Measurements from ENCODE around the gene SATB2. TPM values are rescaled to one million over a fixed set of nuclear protein-coding genes. Genes with fewer than 3 reads are reported as not detected.

Gene SATB2
- total and polyA plus RNA-seq, 3 experiments from 2014 or later: 0.09 to 0.13 TPM; not detected in 1

DNA sequence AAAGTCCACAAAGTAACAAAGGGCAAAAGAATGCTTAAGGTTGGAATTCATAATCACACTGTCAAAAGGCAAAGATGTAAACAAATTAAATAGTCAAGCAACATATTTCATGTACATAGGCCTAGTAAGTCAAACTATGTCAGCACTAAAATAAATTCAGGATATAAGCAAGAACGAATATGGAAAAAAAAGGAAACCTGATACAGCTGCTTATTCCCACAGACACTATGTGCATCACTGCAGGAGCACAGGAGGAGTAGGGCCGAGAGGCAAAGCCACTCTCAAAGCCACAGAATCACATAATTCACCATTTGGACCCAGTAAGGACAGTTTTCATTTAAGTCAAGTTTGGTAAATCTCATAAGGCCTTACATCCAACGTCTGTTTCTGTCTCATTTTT, 116.6 kb downstream of the SATB2 start:
- DNase-seq: no peak
- no peaks in the 10 kb centered on the region for H3K9me3 Mint-ChIP-seq
- no peak overlapping the region for H3K4me3 Mint-ChIP-seq
- Histone ChIP-seq H3K36me3 (ENCODE audit: insufficient read depth, low read length) (no peaks in the 10 kb centered on the region), H3K27me3 (ENCODE audit: insufficient read depth, low read length, poor library complexity, severe bottlenecking) (no peaks in the 10 kb centered on the region), H3K4me1 (ENCODE audit: insufficient read depth, low read length) (no peaks in the 10 kb centered on the region), H3K9me3 (ENCODE audit: low read length) (no peaks in the 10 kb centered on the region), H3K27ac (ENCODE audit: low read depth, low read length) (no peak overlapping the region), H3K4me3 (ENCODE audit: low read length) (no peak overlapping the region)
- H3K27ac Mint-ChIP-seq: no peak overlapping the region
- no peaks in the 10 kb centered on the region for H3K36me3 Mint-ChIP-seq
- ChIA-PET CTCF (no interaction called here), POLR2A (no interaction called here)
- H3K27me3 Mint-ChIP-seq: no peaks in the 10 kb centered on the region
- no peaks in the 10 kb centered on the region for H3K4me1 Mint-ChIP-seq

DNA sequence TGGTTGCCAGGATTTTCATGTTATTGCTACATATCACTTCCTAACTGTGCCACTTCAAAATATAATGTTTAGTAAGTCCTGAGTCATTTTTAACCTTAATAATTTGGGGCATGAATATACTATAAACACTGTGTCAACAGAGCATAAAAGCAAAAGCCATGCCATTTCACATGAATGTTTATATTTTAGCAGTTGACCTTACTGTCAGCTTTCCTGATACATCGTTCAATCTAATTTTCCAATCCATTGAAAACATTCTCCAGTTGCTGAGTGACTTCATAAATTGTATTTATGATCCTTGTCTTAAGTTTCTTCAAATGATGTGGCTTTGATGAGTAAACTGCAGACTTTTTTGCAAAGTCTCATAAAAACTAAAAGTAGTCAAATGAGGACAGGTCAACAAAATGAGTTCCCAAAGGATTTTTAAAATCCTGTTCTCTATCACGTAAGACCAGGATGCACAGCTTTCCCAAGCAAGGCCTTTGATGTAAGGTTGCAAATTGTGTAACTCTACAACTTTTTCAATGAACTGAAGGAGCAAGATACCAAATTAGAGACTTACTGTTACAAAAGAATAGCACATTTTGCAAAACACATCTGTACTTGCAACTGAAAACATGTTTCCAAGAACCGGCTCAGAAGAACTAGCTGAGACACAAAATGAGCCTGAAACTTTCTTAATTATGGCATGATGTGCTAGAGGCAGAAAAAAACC, 117.7 kb downstream of the SATB2 start:
- H3K27me3 Mint-ChIP-seq: no peaks in the 10 kb centered on the region

DNA sequence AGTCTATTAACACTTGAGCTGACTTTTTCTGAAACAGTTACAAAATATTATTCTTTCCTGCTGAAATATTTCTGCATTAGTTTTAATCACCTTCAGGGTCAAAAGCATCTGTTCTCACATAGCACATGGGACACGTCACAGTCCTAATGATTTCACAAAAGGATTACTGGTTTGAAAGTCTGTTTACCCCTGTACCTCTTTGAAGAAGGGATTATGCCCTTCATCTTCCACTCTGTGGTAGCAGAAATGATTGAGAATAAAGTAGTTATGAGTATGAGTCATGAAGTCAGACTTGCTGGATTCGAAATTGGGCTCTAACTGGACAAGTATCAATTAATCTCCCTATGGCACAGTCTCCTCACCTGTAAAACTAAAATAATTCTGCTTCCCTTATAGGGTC, 121.2 kb downstream of the SATB2 start:
- Mint-ChIP-seq H3K9me3 (peaks cover 0 to 2% (median 0%) of the 10 kb centered on the region in 5 donors), H3K36me3 (no peaks in the 10 kb centered on the region), H3K27me3 (no peaks in the 10 kb centered on the region), H3K4me3 (no peak overlapping the region), H3K4me1 (no peaks in the 10 kb centered on the region), H3K27ac (no peak overlapping the region)
- ChIA-PET POLR2A (no interaction called here), CTCF (no interaction called here)
- no peaks in the 10 kb centered on the region for H3K9me3 ChIP-seq (ENCODE audit: low read length)
- H3K4me3 ChIP-seq (ENCODE audit: low read length): no peak overlapping the region
- DNase-seq: no peak
- no peaks in the 10 kb centered on the region for H3K4me1 ChIP-seq (ENCODE audit: insufficient read depth, low read length)
- H3K27me3 ChIP-seq (ENCODE audit: insufficient read depth, low read length, poor library complexity, severe bottlenecking): no peaks in the 10 kb centered on the region
- no peak overlapping the region for H3K27ac ChIP-seq (ENCODE audit: low read depth, low read length)
- no peaks in the 10 kb centered on the region for H3K36me3 ChIP-seq (ENCODE audit: insufficient read depth, low read length)

More for the DNA sequence above, 117.7 kb downstream of the SATB2 start:
- no peak overlapping the region for H3K4me3 ChIP-seq (ENCODE audit: low read length)
- no peak overlapping the region for H3K4me3 Mint-ChIP-seq
- no peaks in the 10 kb centered on the region for H3K4me1 Mint-ChIP-seq
- H3K27me3 ChIP-seq (ENCODE audit: insufficient read depth, low read length, poor library complexity, severe bottlenecking): no peaks in the 10 kb centered on the region
- ChIA-PET CTCF (no interaction called here), POLR2A (no interaction called here)
- no peaks in the 10 kb centered on the region for H3K4me1 ChIP-seq (ENCODE audit: insufficient read depth, low read length)
- DNase-seq: no peak
- H3K9me3 ChIP-seq (ENCODE audit: low read length): no peaks in the 10 kb centered on the region
- H3K36me3 Mint-ChIP-seq: no peaks in the 10 kb centered on the region
- H3K27ac Mint-ChIP-seq: no peak overlapping the region
- H3K9me3 Mint-ChIP-seq: no peaks in the 10 kb centered on the region
- H3K27ac ChIP-seq (ENCODE audit: low read depth, low read length): no peak overlapping the region
- H3K36me3 ChIP-seq (ENCODE audit: insufficient read depth, low read length): no peaks in the 10 kb centered on the region

DNA sequence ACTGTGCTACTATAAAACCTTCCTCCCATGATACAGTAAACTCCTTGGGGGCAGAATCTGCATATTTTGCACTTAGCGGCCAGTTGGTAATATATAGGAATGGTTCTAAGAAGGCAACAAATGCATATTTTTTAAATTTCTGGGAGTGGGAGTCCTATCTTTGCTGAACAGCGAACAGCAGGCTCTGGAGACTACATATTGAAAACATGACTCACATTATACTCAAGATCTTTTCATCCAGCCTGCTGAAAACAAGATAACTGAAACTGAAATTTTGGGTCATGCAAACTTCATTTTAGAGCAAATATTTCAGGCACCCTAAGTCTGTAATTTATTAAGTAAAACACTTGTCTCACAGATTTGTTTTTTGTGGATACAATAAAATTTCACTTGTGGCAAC, 122.2 kb downstream of the SATB2 start:
- peaks cover 0 to 2% (median 0%) of the 10 kb centered on the region in 5 donors for H3K9me3 Mint-ChIP-seq
- DNase-seq: no peak
- Histone ChIP-seq H3K27me3 (ENCODE audit: insufficient read depth, low read length, poor library complexity, severe bottlenecking) (no peaks in the 10 kb centered on the region), H3K4me3 (ENCODE audit: low read length) (no peak overlapping the region), H3K36me3 (ENCODE audit: insufficient read depth, low read length) (no peaks in the 10 kb centered on the region), H3K9me3 (ENCODE audit: low read length) (no peaks in the 10 kb centered on the region), H3K27ac (ENCODE audit: low read depth, low read length) (no peak overlapping the region), H3K4me1 (ENCODE audit: insufficient read depth, low read length) (no peaks in the 10 kb centered on the region)
- no peaks in the 10 kb centered on the region for H3K36me3 Mint-ChIP-seq
- ChIA-PET POLR2A (no interaction called here), CTCF (no interaction called here)
- no peaks in the 10 kb centered on the region for H3K27me3 Mint-ChIP-seq
- no peaks in the 10 kb centered on the region for H3K4me1 Mint-ChIP-seq
- H3K4me3 Mint-ChIP-seq: no peak overlapping the region
- H3K27ac Mint-ChIP-seq: no peak overlapping the region

DNA sequence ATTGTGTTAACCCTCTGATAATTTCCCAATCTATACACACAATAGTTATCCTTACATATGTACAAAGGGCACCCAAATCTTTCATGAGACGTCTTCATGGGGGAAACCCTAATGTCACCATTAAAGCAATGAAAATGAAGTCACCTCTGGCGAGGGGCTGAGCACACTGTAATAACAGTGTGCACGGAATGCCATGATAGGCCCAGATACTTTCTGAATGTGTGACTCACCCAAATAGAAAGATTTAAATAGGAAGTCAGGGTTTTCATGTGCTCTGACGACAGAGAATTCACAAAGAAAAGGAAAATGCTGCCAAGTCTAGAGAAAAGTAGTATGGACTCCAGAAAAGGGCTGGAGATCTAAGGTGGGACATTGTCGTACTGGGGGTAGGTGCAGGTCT, 128.3 kb downstream of the SATB2 start:
- H3K4me3 ChIP-seq (ENCODE audit: low read length): no peak overlapping the region
- peaks cover 0 to 4% of the 10 kb centered on the region in 2 donors for H3K27me3 Mint-ChIP-seq
- no peak overlapping the region for H3K27ac ChIP-seq (ENCODE audit: low read depth, low read length)

DNA sequence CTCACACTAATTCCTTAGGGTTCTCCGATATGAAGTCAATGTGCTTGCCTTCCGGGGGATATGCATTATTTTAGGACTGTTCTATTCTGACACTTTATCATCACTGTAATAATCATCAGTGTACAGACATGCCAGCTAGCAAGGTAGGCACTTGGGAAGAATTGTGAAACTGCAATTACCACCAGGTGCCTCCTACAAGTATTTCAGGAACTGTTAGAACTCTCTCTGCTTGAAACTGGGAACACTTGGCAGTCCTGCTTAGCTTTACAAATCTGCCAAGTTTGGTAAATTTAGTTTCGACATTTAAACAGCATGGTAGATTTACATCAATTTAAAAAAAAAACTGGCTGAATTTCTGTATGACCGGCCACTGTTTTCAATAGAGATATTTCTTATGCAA, 128.7 kb downstream of the SATB2 start:
- POLR2A ChIA-PET: no interaction called here
- peaks cover 0 to 4% of the 10 kb centered on the region in 2 donors for H3K27me3 Mint-ChIP-seq
- Histone ChIP-seq H3K4me3 (ENCODE audit: low read length) (no peak overlapping the region), H3K4me1 (ENCODE audit: insufficient read depth, low read length) (no peaks in the 10 kb centered on the region), H3K27ac (ENCODE audit: low read depth, low read length) (no peak overlapping the region), H3K9me3 (ENCODE audit: low read length) (no peaks in the 10 kb centered on the region), H3K36me3 (ENCODE audit: insufficient read depth, low read length) (no peaks in the 10 kb centered on the region), H3K27me3 (ENCODE audit: insufficient read depth, low read length, poor library complexity, severe bottlenecking) (no peaks in the 10 kb centered on the region)
- no peak overlapping the region for H3K27ac Mint-ChIP-seq
- CTCF ChIA-PET: no interaction called here
- peaks cover 0 to 4% (median 0%) of the 10 kb centered on the region in 5 donors for H3K9me3 Mint-ChIP-seq
- DNase-seq: no peak
- no peaks in the 10 kb centered on the region for H3K36me3 Mint-ChIP-seq
- H3K4me3 Mint-ChIP-seq: no peak overlapping the region
- no peaks in the 10 kb centered on the region for H3K4me1 Mint-ChIP-seq

More for the DNA sequence above, 128.3 kb downstream of the SATB2 start:
- no peaks in the 10 kb centered on the region for H3K9me3 ChIP-seq (ENCODE audit: low read length)
- Mint-ChIP-seq H3K36me3 (no peaks in the 10 kb centered on the region), H3K4me3 (no peak overlapping the region), H3K27ac (no peak overlapping the region), H3K9me3 (peaks cover 0 to 4% (median 0%) of the 10 kb centered on the region in 5 donors), H3K4me1 (no peaks in the 10 kb centered on the region)
- ChIA-PET POLR2A (no interaction called here), CTCF (no interaction called here)
- H3K36me3 ChIP-seq (ENCODE audit: insufficient read depth, low read length): no peaks in the 10 kb centered on the region
- no peaks in the 10 kb centered on the region for H3K4me1 ChIP-seq (ENCODE audit: insufficient read depth, low read length)
- no peaks in the 10 kb centered on the region for H3K27me3 ChIP-seq (ENCODE audit: insufficient read depth, low read length, poor library complexity, severe bottlenecking)
- no peak for DNase-seq

DNA sequence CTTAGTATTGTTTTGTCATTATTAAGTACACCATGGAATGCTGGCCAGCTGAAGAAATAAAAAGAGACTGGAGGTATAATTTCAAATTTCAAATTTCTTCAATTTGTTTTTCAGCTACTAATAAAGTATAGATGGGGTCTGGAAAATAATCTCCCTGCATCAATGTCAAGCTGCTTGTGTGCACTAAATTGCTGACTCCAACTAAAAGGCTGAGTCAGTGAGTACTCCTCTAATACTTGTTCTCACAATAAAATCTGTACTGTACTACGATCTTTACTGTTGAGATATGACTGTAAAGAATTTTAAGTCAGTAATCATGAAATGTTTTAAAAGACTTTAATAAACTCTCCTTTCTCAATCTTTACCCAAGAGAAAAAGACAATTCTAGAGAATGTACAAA, 131.9 kb downstream of the SATB2 start:
- no peaks in the 10 kb centered on the region for H3K36me3 Mint-ChIP-seq
- no peak overlapping the region for H3K27ac ChIP-seq (ENCODE audit: low read depth, low read length)
- H3K36me3 ChIP-seq (ENCODE audit: insufficient read depth, low read length): no peaks in the 10 kb centered on the region
- H3K27ac Mint-ChIP-seq: no peak overlapping the region
- no peak overlapping the region for H3K4me3 ChIP-seq (ENCODE audit: low read length)
- peaks cover 0 to 4% of the 10 kb centered on the region in 2 donors for H3K27me3 Mint-ChIP-seq
- peaks cover 0 to 2% (median 0%) of the 10 kb centered on the region in 5 donors for H3K9me3 Mint-ChIP-seq
- no peak for DNase-seq
- no peaks in the 10 kb centered on the region for H3K4me1 Mint-ChIP-seq
- CTCF ChIA-PET: no interaction called here
- no peak overlapping the region for H3K4me3 Mint-ChIP-seq
- H3K9me3 ChIP-seq (ENCODE audit: low read length): no peaks in the 10 kb centered on the region
- POLR2A ChIA-PET: no interaction called here
- no peaks in the 10 kb centered on the region for H3K27me3 ChIP-seq (ENCODE audit: insufficient read depth, low read length, poor library complexity, severe bottlenecking)
- H3K4me1 ChIP-seq (ENCODE audit: insufficient read depth, low read length): no peaks in the 10 kb centered on the region

DNA sequence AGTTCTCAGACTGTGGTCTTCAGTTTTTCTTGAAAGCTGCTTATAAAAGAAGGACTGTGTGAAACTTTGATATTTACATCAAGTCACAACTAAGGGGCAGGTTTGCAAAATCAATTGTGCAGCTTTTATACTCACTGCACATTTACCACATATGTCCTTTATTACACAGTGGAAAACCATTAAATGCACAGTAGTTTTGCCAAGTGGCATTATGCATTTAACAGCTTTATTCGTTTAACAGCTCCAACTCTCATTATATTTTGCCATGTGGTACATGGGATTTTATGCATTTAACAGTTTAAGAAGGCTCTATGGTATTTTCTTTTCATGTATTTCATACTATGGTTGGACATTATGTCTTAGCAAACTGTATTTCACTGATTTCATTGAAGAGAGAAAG, 135.6 kb downstream of the SATB2 start:
- H3K27ac ChIP-seq (ENCODE audit: low read depth, low read length): no peak overlapping the region

More for the DNA sequence above, 135.6 kb downstream of the SATB2 start:
- no peak overlapping the region for H3K27ac Mint-ChIP-seq
- no peak overlapping the region for H3K4me3 ChIP-seq (ENCODE audit: low read length)
- no peaks in the 10 kb centered on the region for H3K4me1 Mint-ChIP-seq
- H3K4me1 ChIP-seq (ENCODE audit: insufficient read depth, low read length): no peaks in the 10 kb centered on the region
- no peaks in the 10 kb centered on the region for H3K36me3 ChIP-seq (ENCODE audit: insufficient read depth, low read length)
- POLR2A ChIA-PET: no interaction called here
- H3K27me3 Mint-ChIP-seq: peaks cover 0 to 6% of the 10 kb centered on the region in 2 donors
- H3K4me3 Mint-ChIP-seq: no peak overlapping the region
- no peak for DNase-seq
- peaks cover 0 to 2% (median 0%) of the 10 kb centered on the region in 5 donors for H3K9me3 Mint-ChIP-seq
- H3K9me3 ChIP-seq (ENCODE audit: low read length): no peaks in the 10 kb centered on the region
- no peaks in the 10 kb centered on the region for H3K36me3 Mint-ChIP-seq
- H3K27me3 ChIP-seq (ENCODE audit: insufficient read depth, low read length, poor library complexity, severe bottlenecking): no peaks in the 10 kb centered on the region
- CTCF ChIA-PET: no interaction called here

Measured in CD8-positive, alpha-beta memory T cell (primary cell).